Central memory CD4-positive, alpha-beta T cell (primary cell): Measurements from ENCODE around the gene CCDC192.
"Not testable (repeated sequence)": the region's sequence is repeated elsewhere in the genome, so short reads cannot be mapped to it uniquely, and the experiment has no call there.

Source experiments
- DNase-seq: peaks from one replicate; pipeline ENCODE4 v3.0.0; 2022
- total RNA-seq, 3 experiments: gene quantifications; one replicate each; lab custom pipeline; 2026; lab: John Stamatoyannopoulos, UW

The CCDC192 gene, protein sequence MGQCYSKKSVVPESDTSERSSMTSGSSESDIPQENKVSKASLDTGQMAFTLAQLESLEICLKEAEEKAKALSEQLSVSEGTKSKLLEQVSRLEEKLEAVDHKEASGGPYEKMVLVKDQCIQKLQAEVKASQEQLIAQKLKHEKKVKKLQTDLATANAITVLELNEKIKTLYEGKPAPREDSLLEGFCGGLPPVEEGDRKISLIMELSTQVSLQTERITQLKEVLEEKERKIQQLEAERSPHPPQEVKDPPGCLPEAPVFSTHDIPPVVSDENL
- 0 reads per million in 3 experiments for total RNA-seq

DNA sequence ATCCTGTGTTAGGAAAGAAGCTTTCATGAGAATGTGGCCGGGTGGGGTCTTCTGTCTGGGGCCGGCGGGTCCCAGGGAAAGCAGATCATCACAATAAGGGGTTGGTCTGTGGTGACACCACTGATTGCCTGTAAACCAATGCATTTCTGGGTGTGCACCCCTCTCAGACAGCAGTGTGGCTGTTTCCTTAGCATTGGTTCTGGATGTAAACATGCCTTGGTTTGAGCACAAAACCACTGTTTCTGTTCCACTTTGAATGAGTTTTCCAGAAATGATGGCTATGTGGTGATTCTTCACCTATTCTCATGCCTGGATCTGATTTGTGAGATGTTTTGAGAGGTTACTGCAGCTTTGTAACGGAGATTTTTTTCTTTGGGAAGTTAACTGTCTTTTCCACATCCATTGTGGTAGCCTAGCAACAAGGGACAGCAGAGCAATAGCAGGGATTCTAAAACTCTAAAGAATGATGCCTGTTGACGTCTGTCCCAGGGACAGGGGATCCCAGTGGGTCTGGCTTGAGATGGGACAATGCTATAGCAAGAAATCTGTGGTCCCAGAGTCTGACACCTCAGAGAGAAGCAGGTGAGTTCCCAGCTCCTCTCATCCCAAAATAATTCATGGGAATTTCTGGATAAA lies at the start of gene CCDC192:
Gene CCDC192 (plus strand): TSS at position 466 of the 636 bp plus-strand sequence. CDS start 55 bp downstream, at position 521.
- DNase-seq: no peak

DNA sequence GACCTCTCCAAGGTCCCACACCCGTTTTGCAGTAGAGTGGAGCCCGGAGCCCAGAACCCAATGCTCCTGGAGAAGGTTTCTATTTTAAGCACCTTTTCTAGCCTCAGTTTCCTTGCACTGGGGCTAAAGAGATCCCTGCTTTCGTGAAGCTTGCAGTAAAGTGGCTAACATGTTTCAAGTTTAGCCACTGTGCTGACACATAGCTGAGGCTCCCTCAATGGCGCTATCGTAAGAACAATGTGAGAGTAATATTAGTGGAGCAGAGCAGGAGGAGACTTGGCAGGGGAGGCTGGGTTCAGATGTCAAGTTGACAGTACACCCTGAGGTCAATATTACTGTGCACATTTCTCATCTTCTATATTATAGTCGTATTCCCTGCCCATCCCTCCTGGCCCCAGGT lies 46.4 kb upstream of the CCDC192 start:
- no peak for DNase-seq

DNA sequence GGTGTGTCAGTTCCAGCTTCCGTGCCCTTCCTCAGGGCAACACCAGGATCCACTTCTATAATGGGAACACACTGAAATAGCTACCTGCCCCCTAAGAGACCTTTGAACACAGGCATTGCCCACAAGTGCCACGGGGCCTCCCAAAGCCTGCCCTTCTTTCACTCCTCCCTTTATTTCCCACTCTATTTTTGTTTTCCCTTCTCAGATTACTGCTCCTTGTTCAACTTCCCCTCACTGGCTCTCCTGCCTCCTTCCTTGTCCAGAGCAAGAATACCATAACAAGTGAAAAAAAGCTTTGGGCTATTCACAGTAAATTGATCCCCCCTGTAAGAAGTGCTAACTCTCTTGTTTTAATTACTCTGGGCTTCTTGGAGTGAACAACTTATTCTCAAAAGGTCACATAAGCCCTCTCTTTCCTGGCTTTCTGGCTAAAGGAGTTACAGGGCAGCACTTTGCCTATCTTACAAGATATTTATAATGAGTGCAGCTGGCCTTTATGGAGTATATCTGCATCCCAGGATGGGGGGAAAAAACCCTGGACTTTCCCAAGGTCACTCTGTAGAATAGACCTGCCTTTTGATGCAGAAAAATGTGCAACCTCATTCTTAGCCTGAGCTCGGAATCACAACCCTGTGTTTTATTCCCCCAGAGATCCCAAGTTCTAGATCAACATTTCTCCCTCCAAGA lies 43.0 kb upstream of the CCDC192 start:
- no peak for DNase-seq

DNA sequence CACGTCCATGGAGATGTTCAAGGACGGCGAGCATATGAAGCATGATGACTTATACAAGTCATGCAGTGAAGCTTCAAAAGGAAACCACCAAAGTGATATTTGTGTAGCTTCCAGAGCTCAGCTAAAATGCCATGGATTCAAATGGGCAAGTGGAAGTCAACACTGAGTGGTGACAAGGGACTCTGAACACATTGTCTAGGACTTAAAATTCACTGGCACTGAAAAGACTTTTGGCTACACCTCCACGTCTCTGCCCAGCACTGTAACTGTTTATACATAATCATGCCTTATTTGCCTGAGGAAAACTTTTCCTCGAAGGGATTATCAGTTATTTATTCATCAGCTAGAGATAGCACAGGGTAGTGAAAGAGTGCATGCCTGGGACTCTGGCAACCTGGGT lies 39.1 kb upstream of the CCDC192 start:
- DNase-seq: no peak

DNA sequence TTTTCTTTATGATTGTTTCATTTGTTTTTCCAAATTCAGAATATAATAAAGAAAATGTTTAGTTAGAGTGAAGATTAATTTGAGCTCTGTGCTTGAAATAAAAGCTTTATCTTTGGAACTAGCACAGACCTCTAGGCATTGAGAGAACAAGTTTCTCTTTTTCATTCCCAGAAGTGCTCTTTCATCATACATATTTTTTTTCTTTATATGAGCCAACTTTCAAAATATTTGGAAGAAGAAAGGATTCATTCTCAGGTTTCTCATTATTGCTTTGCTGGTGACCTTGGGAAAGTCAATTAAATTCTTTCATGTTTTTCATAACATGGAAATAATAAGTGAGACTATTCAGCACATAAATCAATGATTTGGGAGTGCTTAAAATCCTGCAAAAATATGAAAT lies 37.5 kb upstream of the CCDC192 start:
- DNase-seq: no peak

DNA sequence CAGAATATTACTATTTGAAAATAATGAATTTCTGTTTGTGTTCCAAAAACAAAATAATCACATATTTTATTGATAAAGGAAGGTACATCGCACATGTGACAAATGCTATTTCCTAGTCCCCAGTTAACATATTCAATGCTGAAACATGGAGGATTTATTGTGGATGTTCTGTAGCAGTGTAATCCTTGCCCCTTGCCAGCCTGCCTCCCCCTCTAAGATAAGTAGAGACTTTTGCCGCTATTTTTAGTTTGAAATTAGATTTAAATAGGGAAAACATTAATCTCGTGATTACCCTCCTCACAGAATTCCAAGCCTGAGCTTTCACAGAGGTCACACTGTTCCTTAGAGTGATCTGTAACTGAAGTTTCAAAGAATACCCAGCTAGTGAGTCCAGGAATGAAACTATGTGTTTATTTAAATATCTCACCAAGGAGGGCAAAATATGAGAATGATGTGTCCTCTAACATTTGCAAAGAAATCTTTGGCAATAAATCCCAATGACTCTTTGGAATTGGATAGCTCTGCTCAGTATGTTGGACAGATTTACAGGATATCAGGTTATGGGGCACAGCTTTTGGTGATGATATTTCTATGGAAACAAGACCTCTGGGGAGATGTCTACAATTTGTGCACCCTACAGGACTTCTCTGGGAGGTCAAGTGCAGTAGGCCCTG lies 37.0 kb upstream of the CCDC192 start:
- no peak for DNase-seq

DNA sequence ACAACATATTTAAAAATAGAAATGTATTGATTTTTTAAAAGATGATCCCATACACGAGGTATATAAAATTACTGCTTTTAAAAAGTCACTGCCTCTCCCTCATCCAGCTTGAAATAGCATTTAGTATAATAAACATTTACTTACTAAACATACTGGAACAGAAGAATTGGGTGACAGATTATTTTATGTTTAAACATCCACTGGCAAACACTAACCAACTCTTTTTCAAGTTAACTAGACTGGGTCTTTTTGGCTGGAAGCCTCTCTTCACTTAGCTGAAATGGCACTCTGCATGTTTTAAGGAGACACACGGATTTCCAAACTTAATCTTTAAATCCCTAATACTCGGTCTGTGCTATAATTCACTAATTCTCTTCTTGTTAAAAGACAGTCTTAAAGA lies 35.3 kb upstream of the CCDC192 start:
- no peak for DNase-seq

DNA sequence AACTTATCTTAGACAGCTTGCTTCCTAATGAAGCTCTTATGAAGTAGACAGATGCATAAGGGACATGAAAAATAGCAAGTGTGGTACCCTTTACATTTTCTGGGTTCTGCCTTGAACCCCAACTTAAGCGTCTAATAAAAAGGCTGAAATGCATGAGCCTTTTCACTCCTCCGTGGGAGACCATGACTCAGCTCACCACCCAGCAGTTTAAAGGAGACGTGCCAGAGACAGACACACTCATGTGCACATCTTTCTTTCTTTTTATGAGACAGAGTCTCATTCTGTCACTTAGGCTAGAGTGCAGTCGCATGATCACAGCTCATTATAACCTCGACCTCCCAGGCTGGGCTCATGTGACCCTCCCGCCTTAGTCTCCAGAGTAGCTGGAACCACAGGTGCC lies 32.0 kb upstream of the CCDC192 start:
- no peak for DNase-seq

DNA sequence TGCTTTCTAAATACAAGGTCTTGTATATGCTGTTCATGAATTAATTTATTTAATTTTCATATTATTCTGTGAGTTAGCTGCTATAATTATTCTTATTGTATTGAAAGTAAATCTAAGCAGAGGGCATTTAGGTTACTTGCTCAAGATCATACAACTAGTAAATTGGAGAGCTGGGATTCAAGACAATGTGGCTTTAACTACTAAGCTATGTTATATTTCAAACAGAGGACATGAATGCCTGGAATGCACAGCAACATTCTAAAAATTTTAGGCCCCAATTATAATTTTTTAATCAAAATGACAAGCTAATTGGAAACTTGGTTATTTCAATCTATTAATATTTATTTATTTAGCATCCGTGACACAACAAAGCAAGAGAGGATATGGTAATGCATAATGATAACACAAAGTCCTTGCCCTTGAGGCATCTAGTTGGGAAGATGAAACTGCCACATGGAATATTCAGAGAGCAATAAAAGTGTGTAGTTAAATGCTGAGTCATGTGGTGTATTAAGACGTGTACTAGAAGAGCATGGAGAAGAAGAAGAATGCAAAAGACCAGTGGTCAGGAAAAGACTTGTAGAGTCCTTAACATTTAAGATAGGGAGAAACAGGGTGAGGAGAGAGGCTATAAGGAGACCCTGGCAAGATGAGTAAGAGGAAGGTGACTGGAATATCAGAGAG lies 29.9 kb upstream of the CCDC192 start:
- no peak for DNase-seq

DNA sequence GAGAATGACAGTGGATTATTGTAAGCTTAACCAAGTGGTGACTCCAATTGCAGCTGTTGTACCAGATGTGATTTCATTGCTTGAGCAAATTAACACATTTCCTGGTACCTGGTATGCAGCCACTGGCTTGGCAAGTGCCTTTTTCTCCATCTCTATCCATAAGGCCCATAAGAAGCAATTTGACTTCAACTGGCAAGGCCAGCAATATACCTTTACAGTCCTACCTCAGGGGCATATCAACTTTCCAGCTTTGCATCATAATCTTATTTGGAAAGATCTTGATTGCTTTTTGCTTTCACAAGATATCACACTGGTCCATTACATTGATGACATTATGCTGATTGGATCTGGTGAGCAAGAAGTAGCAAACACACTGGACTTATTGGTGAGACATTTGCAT lies 26.2 kb upstream of the CCDC192 start:
- DNase-seq: not testable (repeated sequence)

DNA sequence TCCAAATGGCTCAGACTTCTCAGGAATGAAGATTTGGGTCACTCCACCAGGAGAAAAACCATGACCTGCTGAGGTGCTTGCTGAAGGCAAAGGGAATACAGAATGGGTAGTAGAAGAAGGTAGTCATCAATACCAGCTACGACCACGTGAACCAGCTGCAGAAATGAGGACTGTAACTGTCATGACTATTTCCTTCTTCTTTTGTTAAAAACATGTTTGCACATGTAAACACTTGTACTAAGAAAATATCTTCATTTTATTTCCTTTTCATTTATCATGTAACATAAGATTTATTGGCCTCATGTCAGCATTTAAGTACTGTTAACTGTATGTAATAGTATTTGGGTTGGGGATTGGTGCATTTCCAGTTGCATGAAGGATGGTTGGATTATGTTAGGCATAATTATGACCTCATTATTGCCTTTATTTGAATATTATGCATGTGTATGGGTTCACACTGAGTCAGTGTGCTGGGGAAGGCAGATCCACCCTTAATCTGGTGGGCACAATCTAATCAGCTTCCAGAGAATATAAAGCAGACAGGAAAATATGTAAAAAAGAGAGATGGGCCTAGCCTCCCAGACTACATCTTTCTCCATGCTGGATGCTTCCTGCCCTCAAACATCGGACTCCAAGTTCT lies 23.4 kb upstream of the CCDC192 start:
- DNase-seq: not testable (repeated sequence)

DNA sequence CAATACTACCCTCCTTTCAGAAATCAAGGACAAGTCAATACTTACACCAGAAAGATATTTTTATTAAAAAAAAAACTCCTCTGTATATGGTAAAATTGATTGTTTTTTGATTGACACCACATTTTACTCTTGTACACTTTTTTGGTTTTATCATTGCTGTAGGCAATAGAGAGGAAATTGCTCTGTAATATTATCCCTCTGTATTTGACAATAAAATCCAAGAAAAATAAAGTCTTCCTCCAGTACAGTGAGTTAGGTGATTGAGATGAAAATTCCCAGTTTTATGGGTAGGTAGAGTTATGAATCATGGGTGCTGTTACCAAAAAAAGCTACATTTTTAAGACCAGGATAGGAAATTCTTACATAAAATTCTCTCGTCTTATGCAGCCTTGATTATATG lies 22.6 kb upstream of the CCDC192 start:
- DNase-seq: no peak

DNA sequence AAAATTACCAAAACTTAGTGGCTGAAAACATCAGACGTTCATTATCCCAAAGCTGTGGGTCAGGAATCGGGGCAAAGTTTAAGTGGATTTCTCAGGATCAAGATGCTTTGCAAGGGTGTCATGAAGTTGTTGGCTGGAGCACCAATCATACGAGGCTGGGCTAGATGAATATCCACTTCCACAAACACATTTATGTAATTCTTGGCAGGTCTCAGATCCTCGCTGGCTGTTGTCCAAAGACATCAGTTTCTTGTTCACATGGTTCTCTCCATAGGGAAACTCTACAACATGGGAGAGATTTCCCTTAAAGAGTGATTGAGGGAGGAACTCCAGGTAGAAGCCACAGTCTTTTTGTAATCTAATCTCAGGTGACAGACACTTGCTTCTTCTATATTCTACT lies 20.2 kb upstream of the CCDC192 start:
- DNase-seq: no peak

DNA sequence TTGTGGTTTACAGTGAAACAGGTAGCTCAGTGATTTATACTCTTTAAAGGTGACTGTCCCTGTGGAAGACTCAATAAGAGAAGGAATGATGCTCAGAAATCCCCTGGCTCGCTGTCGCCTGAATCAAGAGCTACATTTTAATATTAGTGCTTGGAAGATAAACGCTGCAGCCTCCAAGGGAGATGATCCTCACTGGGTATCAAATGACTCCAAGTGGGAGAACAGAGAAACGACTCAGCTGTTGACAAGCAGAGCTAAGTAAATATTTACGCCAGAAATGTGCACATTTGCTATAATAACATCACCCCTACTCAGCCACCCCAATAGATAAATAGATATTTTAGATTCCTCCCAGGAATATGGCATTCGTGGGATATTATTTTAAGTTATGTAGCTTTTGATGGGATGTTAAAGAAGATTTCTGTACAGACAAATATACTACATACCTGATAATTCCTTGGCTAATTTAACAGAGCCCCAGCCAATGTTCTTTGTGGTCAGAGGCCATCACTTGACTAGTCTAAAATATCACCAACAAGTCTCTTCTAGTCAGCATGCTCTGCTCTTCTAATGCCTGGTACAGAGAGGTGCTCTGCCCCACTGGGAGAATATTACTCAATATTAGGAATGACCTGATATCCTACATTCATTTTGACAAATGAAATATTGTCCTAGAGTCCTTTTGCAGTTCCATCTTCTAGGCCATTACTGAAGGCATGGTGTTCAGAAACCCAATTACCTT lies 18.3 kb upstream of the CCDC192 start:
- DNase-seq: no peak

DNA sequence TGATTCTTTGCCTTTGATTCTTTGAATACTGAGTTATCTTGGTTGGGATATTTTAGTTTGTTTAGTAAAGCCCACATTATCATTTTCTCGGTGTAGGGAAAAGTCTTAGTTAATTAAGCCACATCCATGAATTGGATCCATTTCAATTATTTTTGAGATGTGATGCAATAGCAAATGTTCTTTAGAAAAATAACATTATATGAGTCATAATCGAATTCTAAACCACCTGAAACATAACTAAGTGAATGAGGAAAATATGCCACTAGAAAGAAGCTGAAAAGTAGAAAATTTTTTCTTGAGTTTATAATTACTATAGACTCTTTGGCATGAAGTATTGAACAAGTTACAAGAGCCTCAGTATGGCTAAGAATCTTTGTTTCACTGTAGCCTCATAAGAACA lies 17.5 kb upstream of the CCDC192 start:
- no peak for DNase-seq

DNA sequence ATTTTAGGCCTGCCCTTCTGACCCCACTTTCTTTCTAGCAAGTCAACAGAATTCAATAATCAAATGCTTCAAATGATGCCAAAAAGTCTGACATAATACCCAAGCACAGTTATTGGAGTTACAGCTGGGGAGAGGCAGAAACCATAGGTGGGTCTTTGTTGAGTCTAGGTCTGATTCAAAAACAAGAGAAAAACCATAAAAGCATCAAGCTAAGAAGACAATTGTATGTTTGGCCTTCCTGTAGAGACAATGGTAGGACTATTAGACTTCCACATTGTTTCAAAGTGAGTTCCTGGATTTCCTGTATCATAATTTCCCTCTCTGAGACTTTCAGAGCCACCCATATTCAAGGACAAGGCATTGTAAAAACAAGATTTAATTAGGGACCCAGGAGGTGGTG lies 16.8 kb upstream of the CCDC192 start:
- DNase-seq: no peak

DNA sequence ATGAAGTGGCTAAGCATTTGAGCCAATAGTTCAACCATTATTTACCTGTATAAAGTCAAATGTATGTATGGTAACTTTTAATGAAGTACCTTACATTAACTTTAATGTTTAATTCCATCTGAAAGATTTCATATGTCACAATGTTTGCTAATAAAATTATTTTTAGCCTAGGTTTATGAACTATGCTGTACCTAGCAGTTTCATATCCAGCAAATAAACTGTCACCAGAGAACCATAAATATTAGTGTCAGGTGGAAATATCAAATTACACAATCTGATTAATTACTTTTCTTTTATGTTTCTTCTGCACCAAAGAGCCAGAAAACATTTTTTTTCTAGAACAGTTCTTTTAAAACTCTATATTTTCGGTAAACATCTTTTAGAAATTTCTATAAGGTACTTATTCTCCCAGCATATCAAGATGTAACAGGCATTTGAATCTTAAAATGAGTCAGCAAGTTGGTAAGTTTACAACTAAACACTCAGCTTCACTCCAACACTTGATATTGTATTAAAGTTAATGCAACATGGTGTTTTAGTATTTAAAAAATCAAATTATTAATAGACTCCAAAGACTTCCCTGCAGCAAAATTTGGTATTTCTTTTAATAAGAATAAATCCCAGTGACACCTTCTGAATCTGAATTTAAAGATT lies 8.5 kb upstream of the CCDC192 start:
- DNase-seq: no peak

DNA sequence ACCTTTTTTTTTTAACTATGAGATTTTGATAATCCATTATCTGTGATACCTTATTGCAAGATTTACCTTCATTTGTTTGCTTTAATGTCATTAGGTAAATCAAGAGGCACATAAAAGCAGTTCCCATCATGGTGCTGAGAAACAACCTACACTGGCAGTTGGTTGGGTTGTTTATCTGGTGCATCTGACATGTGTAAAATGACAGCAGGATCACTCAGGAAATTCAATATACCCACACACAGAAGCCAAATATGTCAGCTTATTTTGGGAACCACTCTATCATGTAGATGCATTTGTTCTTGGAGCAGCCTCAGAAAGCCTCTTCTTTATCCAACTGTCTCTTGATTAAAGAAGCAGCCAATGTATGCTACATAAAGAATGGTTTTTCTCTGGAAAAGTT lies 7.8 kb upstream of the CCDC192 start:
- no peak for DNase-seq

DNA sequence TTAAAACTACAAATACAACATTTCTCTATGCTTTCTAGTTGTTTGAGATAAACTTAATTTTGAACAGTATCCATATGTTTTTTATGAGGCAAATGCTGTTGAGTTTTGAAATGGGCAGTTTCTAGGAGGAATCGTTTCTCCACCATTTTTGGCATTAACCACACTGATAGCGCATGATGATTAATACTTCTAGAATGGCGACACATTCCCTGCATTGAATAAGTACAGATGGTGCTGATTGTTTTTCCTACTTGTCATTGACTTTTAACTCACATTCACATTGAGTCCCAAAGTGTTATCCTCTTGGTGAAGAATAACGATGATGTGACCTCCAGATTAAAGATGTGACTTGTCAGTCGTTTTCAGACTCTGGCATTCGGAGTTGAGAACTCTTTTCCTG lies 6.5 kb upstream of the CCDC192 start:
- no peak for DNase-seq

DNA sequence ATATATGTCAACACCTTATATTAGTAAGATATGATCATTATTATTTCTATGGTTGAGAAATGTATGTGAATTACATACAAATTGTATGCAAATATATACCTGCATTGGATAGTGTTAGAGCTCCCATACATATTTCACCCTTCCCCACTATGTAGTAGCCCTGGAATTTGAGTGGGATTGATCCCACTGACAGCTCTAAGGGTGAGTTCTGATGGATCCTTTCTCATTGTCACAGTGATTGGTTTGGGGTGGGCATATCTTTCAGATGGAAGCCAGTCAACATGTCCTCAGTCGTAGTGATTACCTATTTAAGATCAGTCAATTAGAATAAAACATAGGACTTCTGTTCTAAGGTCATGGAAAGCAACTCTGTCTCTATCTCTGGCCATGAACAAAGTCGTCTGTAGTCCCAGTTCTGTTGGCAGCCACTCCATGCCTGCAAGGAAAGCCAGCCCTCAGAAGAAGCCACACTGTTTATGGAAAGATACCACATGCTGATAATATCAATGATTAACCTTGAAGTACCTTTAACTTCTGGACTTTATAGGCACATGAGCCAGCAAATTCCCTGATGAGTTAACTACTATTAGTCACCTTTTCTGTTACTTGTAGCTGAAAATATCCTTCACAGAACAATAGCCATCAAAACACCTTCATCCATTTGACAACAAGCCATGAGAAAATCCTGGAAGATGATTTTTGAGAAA lies 5.1 kb upstream of the CCDC192 start:
- DNase-seq: no peak

DNA sequence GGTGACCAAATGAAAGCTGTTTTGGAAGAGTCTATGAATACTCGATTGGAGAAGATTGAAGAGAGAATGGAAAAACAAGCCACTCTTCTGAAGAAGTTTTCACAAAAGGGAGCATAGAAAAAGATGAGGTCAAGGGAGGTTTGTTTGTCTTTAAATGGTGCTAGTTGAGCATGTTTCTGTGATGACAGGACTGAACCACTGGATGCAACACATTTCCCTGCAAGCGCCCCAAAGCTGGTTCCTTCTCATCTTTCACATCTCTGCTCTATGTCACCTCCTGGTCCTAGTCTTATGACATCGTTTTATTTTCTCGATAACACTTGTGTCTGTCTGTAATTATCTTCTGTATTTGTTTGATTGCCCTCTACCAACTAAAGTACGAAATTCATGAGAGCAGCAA lies 3.8 kb upstream of the CCDC192 start:
- no peak for DNase-seq
